LNCAP (cell line): ENCODE data around the gene CD14.

ENCODE experiments used
- CTCF ChIP-seq: fragments of 450-650 bp; IDR thresholded peaks from 2 replicates; pipeline ENCODE4 v1.5.1; 2017; ENCODE audit warnings: mild to moderate bottlenecking

CD14 gene

DNA sequence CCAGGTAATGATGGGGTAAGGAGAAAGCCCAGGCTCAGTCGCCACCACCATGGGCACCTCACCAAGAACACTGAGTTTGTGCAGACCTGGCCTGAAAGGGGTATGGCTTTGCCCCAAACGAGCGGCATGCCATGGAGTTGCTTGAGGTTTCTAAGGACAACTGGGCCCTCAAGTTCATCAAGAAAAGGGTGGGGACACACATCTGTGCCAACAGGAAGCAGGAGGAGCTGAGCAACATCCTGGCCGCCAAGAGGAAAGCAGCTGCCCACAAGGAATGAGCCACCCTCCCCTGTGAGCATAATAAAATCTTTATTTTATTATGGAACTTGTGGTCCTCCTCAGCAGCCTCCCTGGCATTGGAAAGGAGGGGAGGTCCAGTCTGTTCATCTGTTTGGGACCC is 23.8 kb downstream of the CD14 start:
- no peak for TF ChIP-seq CTCF

- TF ChIP-seq CTCF = no peak
Observed at GRCh38 chr5:140608722-140609121, 24.3 kb downstream of the CD14 start.

GRCh38 chr5:140607031-140607430 is 25.9 kb downstream of the CD14 start:
- TF ChIP-seq CTCF = no peak

GRCh38 chr5:140605879-140606278 is 27.1 kb downstream of the CD14 start:
- no peak for TF ChIP-seq CTCF

- TF ChIP-seq CTCF = no peak
Observed at GRCh38 chr5:140603734-140604133, 29.2 kb downstream of the CD14 start.

GRCh38 chr5:140602147-140602546 is 30.8 kb downstream of the CD14 start:
- TF ChIP-seq CTCF = no peak

- TF ChIP-seq CTCF = no peak
Observed at GRCh38 chr5:140600096-140600495, 32.9 kb downstream of the CD14 start.

- no peak for TF ChIP-seq CTCF
Observed at GRCh38 chr5:140598836-140599235, 34.1 kb downstream of the CD14 start.
